HCT116 (cell line): ENCODE results near the gene SOX6. TPM values are rescaled to one million over a fixed set of nuclear protein-coding genes. Genes with fewer than 3 reads are reported as not detected.

Experiments
- ATAC-seq: fragments of 200-7000 bp; cut with Tn5 transposase; 2 replicates; pipeline ENCODE4 v1.9.1; 2020; ENCODE audit warnings: mild to moderate bottlenecking, moderate library complexity
- BruUV-seq: library from RNA; stranded (reverse); fragments of 400-500 nt; replicated peaks from 2 replicates; lab custom pipeline; 2021; lab: Mats Ljungman, UMichigan
- CTCF ChIA-PET: fragments of 300-600 bp; sonication (Branson Sonifier 250); formaldehyde crosslinking; loops from one replicate; lab custom pipeline; 2021; ENCODE audit warnings: antibody characterized with exemption; lab: Charles Lee
- POLR2A ChIA-PET: fragments of 300-600, 350-600 bp; sonication (Branson Sonifier 250); formaldehyde crosslinking; loops from one replicate; lab custom pipeline; 2021; ENCODE audit warnings: antibody characterized with exemption; lab: Charles Lee
- RAD21 ChIA-PET, 2 experiments: fragments of 300-600 bp; sonication (Branson Sonifier 250); formaldehyde crosslinking; loops; one replicate each; lab custom pipeline; 2023; ENCODE audit warnings: low total read pairs in 2 of 2; ENCODE audit not compliant: uncharacterized antibody in 2 of 2, unreplicated experiment in 2 of 2, low non-redundant PET in 1 of 2; lab: Charles Lee
- DNase-seq: peaks from one replicate; pipeline ENCODE4 v3.0.0-alpha.2; 2010; ENCODE audit warnings: low read depth, low spot score
- H2AFZ ChIP-seq: fragments of 200-600 bp; shearing (Covaris generic), sonication (generic); 2 replicates; pipeline ENCODE4 v1.6.1; 2017; ENCODE audit warnings: low read depth, mixed run types, mixed read lengths, antibody characterized with exemption, low read length; ENCODE audit not compliant: poor library complexity, severe bottlenecking
- H3K27ac ChIP-seq: 2 replicates; pipeline ENCODE4 v1.5.1; 2012; ENCODE audit warnings: low read depth, low read length
- H3K27me3 ChIP-seq: fragments of 200-600 bp; sonication (generic); 2 replicates; pipeline ENCODE4 v1.6.1; 2016; ENCODE audit warnings: mixed run types, low read length, mixed read lengths; ENCODE audit not compliant: insufficient read depth
- H3K36me3 ChIP-seq, 2 experiments: fragments of 200-500 bp in 1 of 2; fragments of 200-600 bp in 1 of 2; sonication (Bioruptor generic) in 1 of 2; sonication (generic) in 1 of 2; 2 replicates each; pipeline versions ENCODE4 v1.5.1 to v1.6.1; 2014 to 2016; ENCODE audit warnings: low read length in 2 of 2, inconsistent platforms in 1 of 2, mixed read lengths in 1 of 2, mixed run types in 1 of 2; ENCODE audit not compliant: insufficient read depth in 2 of 2, control insufficient read depth in 1 of 2
- H3K4me1 ChIP-seq, 2 experiments: fragments of 200-600 bp in 1 of 2; sonication (generic) in 1 of 2; 2 replicates each; pipeline versions ENCODE4 v1.5.1 to v1.6.1; 2012 to 2017; ENCODE audit warnings: low read length in 2 of 2, inconsistent platforms in 1 of 2, mild to moderate bottlenecking in 1 of 2, mixed read lengths in 1 of 2, mixed run types in 1 of 2, moderate library complexity in 1 of 2; ENCODE audit not compliant: insufficient read depth in 2 of 2, control insufficient read depth in 1 of 2
- H3K4me2 ChIP-seq: fragments of 200-600 bp; sonication (generic); 2 replicates; pipeline ENCODE4 v1.6.1; 2017; ENCODE audit warnings: mixed run types, low read length, mixed read lengths
- H3K4me3 ChIP-seq, 2 experiments: fragments of 200-600 bp in 1 of 2; sonication (generic) in 1 of 2; replicated peaks in 1 of 2; 2 replicates each; pipeline ENCODE4 v1.5.1; 2011 to 2016; ENCODE audit warnings: low read length in 2 of 2, control low read depth in 1 of 2, low read depth in 1 of 2, mild to moderate bottlenecking in 1 of 2, mixed read lengths in 1 of 2, mixed run types in 1 of 2
- H3K79me2 ChIP-seq: fragments of 200-600 bp; sonication (generic); 2 replicates; pipeline ENCODE4 v1.6.1; 2017; ENCODE audit warnings: mild to moderate bottlenecking, mixed run types, low read length, moderate library complexity, mixed read lengths; ENCODE audit not compliant: insufficient read depth
- H3K9ac ChIP-seq: fragments of 200-600 bp; sonication (generic); 2 replicates; pipeline ENCODE4 v1.6.1; 2016; ENCODE audit warnings: low read length, mixed read lengths
- H3K9me2 ChIP-seq: fragments of 200-600 bp; sonication (generic), shearing (Covaris generic); 2 replicates; pipeline ENCODE4 v1.6.1; 2017; ENCODE audit warnings: mixed run types, mild to moderate bottlenecking, moderate library complexity; ENCODE audit not compliant: insufficient read depth
- H3K9me3 ChIP-seq, 2 experiments: fragments of 200-500 bp in 1 of 2; fragments of 200-600 bp in 1 of 2; sonication (Bioruptor generic) in 1 of 2; sonication (generic) in 1 of 2; 2 replicates each; pipeline ENCODE4 v1.6.1; 2014 to 2017; ENCODE audit warnings: low read length in 2 of 2, mixed read lengths in 2 of 2, inconsistent platforms in 1 of 2, low read depth in 1 of 2, mild to moderate bottlenecking in 1 of 2, mixed run types in 1 of 2, moderate library complexity in 1 of 2; ENCODE audit not compliant: control insufficient read depth in 1 of 2, insufficient read depth in 1 of 2
- H4K20me1 ChIP-seq: fragments of 200-600 bp; sonication (generic), shearing (Covaris generic); 2 replicates; pipeline ENCODE4 v1.6.1; 2017; ENCODE audit warnings: mixed run types, mild to moderate bottlenecking, moderate library complexity; ENCODE audit not compliant: insufficient read depth
- CBX3 ChIP-seq: IDR thresholded peaks from 2 replicates; pipeline ENCODE4 v1.6.1; 2012; ENCODE audit warnings: low read depth
- CEBPB ChIP-seq: IDR thresholded peaks from 2 replicates; pipeline ENCODE4 v1.6.1; 2012; ENCODE audit warnings: low read depth
- ELF1 ChIP-seq: IDR thresholded peaks from 2 replicates; pipeline ENCODE4 v1.6.1; 2012; ENCODE audit warnings: low read depth, borderline replicate concordance
- EZH2 ChIP-seq: fragments of 200-600 bp; sonication (generic); IDR thresholded peaks from 2 replicates; pipeline ENCODE4 v1.6.1; 2017; ENCODE audit warnings: antibody characterized with exemption, mixed run types
- EZH2phosphoT487 ChIP-seq: fragments of 200-600 bp; IDR thresholded peaks from 2 replicates; pipeline ENCODE4 v1.6.1; 2018; ENCODE audit warnings: antibody characterized with exemption, borderline replicate concordance
- FOSL1 ChIP-seq: IDR thresholded peaks from 2 replicates; pipeline ENCODE4 v1.6.1; 2012; ENCODE audit warnings: low read depth
- JUND ChIP-seq: IDR thresholded peaks from 2 replicates; pipeline ENCODE4 v1.6.1; 2012
- POLR2A ChIP-seq: IDR thresholded peaks from 2 replicates; pipeline ENCODE4 v1.7.0; 2011; ENCODE audit warnings: borderline replicate concordance; ENCODE audit not compliant: insufficient read depth, insufficient read length; ENCODE audit errors: extremely low read depth
- RAD21 ChIP-seq: IDR thresholded peaks from 2 replicates; pipeline ENCODE4 v1.6.1; 2012; ENCODE audit warnings: low read depth, mild to moderate bottlenecking
- SIN3A ChIP-seq: IDR thresholded peaks from 2 replicates; pipeline ENCODE4 v1.6.1; 2012; ENCODE audit warnings: low read depth
- SP1 ChIP-seq: IDR thresholded peaks from 2 replicates; pipeline ENCODE4 v1.6.1; 2012; ENCODE audit warnings: low read depth
- SRF ChIP-seq: IDR thresholded peaks from 2 replicates; pipeline ENCODE4 v1.6.1; 2012; ENCODE audit warnings: low read depth
- YY1 ChIP-seq: IDR thresholded peaks from 2 replicates; pipeline ENCODE4 v1.6.1; 2011; ENCODE audit warnings: low read length, low read depth, moderate library complexity, mild to moderate bottlenecking; ENCODE audit not compliant: insufficient replicate concordance; ENCODE audit errors: extremely low read depth
- ZFX ChIP-seq: fragments of 450-650 bp; IDR thresholded peaks from 2 replicates; pipeline ENCODE4 v1.6.1; 2017
- ZNF274 ChIP-seq: fragments of 200-500 bp; sonication (Bioruptor generic); IDR thresholded peaks from 2 replicates; pipeline ENCODE4 v1.6.1; 2014; ENCODE audit warnings: mild to moderate bottlenecking, low read depth, low read length, inconsistent platforms
- intact Hi-C: fragments of 100-400 bp; cut with micrococcal nuclease; formaldehyde crosslinking; loops from 2 replicates; pipeline ENCODE4 v1.10.0; 2022
- total RNA-seq: library from RNA; stranded (reverse); gene quantifications from one replicate; pipeline ENCODE4 v1.2.1, GENCODE V29; 2021; ENCODE audit not compliant: unreplicated experiment
- TF ChIP-seq, protein P1 (sequence below): IDR thresholded peaks from 2 replicates; pipeline ENCODE4 v1.6.1; 2012
- TF ChIP-seq, protein P2 (sequence below): IDR thresholded peaks from 2 replicates; pipeline ENCODE4 v1.6.1; 2012; ENCODE audit warnings: low read depth
- TF ChIP-seq, protein P3 (sequence below), 3 experiments: fragments of 200-600 bp in 1 of 3; sonication (generic) in 1 of 3; IDR thresholded peaks in 2 of 3; conservative IDR thresholded peaks in 1 of 3; 2 replicates each; pipeline ENCODE4 v1.5.1; 2012 to 2017; ENCODE audit warnings: low read depth in 2 of 3, low read length in 2 of 3, antibody characterized with exemption in 1 of 3, borderline replicate concordance in 1 of 3, control low read depth in 1 of 3, mild to moderate bottlenecking in 1 of 3, mixed read lengths in 1 of 3, mixed run types in 1 of 3, moderate library complexity in 1 of 3; ENCODE audit not compliant: insufficient read depth in 1 of 3
- TF ChIP-seq, protein P4 (sequence below): IDR thresholded peaks from 2 replicates; pipeline ENCODE4 v1.6.1; 2012
- TF ChIP-seq, protein P5 (sequence below): IDR thresholded peaks from 2 replicates; pipeline ENCODE4 v1.6.1; 2011; ENCODE audit warnings: mild to moderate bottlenecking, low read length, moderate library complexity; ENCODE audit not compliant: insufficient replicate concordance; ENCODE audit errors: extremely low read depth

The SOX6 gene
- total RNA-seq, 1 experiment from 2014 or later: 0.81 TPM

DNA sequence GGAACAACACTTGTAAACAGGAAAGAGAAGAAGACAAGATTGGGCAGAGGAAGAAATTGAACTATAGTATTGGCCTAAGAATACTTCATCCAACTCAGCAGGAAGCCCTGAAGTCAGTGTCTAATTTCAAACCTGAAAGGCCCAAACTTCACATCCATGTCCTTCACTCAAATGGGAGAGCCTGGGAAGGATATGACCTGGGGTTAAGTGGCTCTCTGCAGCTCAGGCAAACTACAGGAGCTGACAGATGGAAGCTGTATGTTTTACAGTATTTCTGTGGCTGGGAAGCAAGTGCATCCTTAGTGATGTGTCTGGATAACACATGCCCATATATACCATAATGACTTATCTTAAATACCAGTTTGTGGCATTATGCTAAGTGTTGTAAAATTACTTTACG lies 196.2 kb downstream of the SOX6 start:
- Histone ChIP-seq H3K79me2 (no peaks in the 10 kb centered on the region), H3K36me3 (no peaks in the 10 kb centered on the region), H3K9ac (no peak overlapping the region), H3K4me2 (no peak overlapping the region), H3K9me2 (no peaks in the 10 kb centered on the region), H3K27me3 (peaks cover 11% of the 10 kb centered on the region; the same call in 1 of the 2 replicates), H2AFZ (no peak overlapping the region), H3K27ac (no peak overlapping the region), H4K20me1 (no peaks in the 10 kb centered on the region; the same call in 1 of the 2 replicates), H3K4me1 (no peaks in the 10 kb centered on the region), H3K9me3 (no peaks in the 10 kb centered on the region), H3K4me3 (no peak overlapping the region)
- DNase-seq: no peak
- TF ChIP-seq SP1 (no peak), YY1 (no peak), ZFX (no peak), EZH2 (no peak), RAD21 (no peak), EZH2phosphoT487 (no peak), ELF1 (no peak), CBX3 (no peak), POLR2A (no peak), CEBPB (no peak), ZNF274 (no peak), JUND (no peak), SIN3A (no peak), SRF (no peak), FOSL1 (no peak)
- TF ChIP-seq, protein P1, sequence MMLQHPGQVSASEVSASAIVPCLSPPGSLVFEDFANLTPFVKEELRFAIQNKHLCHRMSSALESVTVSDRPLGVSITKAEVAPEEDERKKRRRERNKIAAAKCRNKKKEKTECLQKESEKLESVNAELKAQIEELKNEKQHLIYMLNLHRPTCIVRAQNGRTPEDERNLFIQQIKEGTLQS: no peak
- TF ChIP-seq, protein P2, sequence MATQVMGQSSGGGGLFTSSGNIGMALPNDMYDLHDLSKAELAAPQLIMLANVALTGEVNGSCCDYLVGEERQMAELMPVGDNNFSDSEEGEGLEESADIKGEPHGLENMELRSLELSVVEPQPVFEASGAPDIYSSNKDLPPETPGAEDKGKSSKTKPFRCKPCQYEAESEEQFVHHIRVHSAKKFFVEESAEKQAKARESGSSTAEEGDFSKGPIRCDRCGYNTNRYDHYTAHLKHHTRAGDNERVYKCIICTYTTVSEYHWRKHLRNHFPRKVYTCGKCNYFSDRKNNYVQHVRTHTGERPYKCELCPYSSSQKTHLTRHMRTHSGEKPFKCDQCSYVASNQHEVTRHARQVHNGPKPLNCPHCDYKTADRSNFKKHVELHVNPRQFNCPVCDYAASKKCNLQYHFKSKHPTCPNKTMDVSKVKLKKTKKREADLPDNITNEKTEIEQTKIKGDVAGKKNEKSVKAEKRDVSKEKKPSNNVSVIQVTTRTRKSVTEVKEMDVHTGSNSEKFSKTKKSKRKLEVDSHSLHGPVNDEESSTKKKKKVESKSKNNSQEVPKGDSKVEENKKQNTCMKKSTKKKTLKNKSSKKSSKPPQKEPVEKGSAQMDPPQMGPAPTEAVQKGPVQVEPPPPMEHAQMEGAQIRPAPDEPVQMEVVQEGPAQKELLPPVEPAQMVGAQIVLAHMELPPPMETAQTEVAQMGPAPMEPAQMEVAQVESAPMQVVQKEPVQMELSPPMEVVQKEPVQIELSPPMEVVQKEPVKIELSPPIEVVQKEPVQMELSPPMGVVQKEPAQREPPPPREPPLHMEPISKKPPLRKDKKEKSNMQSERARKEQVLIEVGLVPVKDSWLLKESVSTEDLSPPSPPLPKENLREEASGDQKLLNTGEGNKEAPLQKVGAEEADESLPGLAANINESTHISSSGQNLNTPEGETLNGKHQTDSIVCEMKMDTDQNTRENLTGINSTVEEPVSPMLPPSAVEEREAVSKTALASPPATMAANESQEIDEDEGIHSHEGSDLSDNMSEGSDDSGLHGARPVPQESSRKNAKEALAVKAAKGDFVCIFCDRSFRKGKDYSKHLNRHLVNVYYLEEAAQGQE: no peak
- TF ChIP-seq, protein P3, sequence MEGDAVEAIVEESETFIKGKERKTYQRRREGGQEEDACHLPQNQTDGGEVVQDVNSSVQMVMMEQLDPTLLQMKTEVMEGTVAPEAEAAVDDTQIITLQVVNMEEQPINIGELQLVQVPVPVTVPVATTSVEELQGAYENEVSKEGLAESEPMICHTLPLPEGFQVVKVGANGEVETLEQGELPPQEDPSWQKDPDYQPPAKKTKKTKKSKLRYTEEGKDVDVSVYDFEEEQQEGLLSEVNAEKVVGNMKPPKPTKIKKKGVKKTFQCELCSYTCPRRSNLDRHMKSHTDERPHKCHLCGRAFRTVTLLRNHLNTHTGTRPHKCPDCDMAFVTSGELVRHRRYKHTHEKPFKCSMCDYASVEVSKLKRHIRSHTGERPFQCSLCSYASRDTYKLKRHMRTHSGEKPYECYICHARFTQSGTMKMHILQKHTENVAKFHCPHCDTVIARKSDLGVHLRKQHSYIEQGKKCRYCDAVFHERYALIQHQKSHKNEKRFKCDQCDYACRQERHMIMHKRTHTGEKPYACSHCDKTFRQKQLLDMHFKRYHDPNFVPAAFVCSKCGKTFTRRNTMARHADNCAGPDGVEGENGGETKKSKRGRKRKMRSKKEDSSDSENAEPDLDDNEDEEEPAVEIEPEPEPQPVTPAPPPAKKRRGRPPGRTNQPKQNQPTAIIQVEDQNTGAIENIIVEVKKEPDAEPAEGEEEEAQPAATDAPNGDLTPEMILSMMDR (IDR thresholded peaks at IDR 0.05 in 2 of 3, conservative IDR thresholded peaks at IDR 0.05 in 1 of 3; ENCODE audit: borderline replicate concordance in 1 of 3, insufficient read depth in 1 of 3, low read depth in 2 of 3, low read length in 2 of 3): no peak
- TF ChIP-seq, protein P4, sequence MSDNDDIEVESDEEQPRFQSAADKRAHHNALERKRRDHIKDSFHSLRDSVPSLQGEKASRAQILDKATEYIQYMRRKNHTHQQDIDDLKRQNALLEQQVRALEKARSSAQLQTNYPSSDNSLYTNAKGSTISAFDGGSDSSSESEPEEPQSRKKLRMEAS: no peak
- TF ChIP-seq, protein P5, sequence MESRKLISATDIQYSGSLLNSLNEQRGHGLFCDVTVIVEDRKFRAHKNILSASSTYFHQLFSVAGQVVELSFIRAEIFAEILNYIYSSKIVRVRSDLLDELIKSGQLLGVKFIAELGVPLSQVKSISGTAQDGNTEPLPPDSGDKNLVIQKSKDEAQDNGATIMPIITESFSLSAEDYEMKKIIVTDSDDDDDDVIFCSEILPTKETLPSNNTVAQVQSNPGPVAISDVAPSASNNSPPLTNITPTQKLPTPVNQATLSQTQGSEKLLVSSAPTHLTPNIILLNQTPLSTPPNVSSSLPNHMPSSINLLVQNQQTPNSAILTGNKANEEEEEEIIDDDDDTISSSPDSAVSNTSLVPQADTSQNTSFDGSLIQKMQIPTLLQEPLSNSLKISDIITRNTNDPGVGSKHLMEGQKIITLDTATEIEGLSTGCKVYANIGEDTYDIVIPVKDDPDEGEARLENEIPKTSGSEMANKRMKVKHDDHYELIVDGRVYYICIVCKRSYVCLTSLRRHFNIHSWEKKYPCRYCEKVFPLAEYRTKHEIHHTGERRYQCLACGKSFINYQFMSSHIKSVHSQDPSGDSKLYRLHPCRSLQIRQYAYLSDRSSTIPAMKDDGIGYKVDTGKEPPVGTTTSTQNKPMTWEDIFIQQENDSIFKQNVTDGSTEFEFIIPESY: no peak
- ChIA-PET RAD21 (no interaction called here), POLR2A (no interaction called here), CTCF (no interaction called here)
- no TSS peak for BruUV-seq
- ATAC-seq: no peak
- intact Hi-C loops: no loop called here
